Loucy (cell line): ENCODE results near the gene FAM222A.

Experiments used
- CTCF ChIP-seq: fragments of 200-600 bp; sonication (generic); conservative IDR thresholded peaks from 2 replicates; pipeline ENCODE4 v1.5.1; 2014; ENCODE audit warnings: mild to moderate bottlenecking, antibody characterized with exemption, low read length
- EZH2phosphoT487 ChIP-seq: fragments of 200-600 bp; IDR thresholded peaks from 2 replicates; pipeline ENCODE4 v1.6.1; 2018; ENCODE audit warnings: antibody characterized with exemption, mild to moderate bottlenecking, moderate library complexity, borderline replicate concordance

- TF ChIP-seq CTCF (no peak), EZH2phosphoT487 (no peak)
Measured at GRCh38 chr12:109727039-109727723, 13.6 kb downstream of the FAM222A start.
